ENCODE measurements around the gene BHMT2.

BHMT2 gene

GRCh38 chr5:79032031-79032695 lies 37.4 kb upstream of the BHMT2 start:
- no peak for TF ChIP-seq CTCF (IDR thresholded peaks at IDR 0.05; ENCODE audit: poor library complexity, severe bottlenecking)
- no peaks in the 10 kb centered on the region for H3K27me3 ChIP-seq (ENCODE audit: insufficient read depth, poor library complexity, severe bottlenecking)
- H3K9me3 ChIP-seq (ENCODE audit: severe bottlenecking), result no peaks in the 10 kb centered on the region
- no peak overlapping the region for H3K27ac ChIP-seq (ENCODE audit: poor library complexity, severe bottlenecking)
- no peaks in the 10 kb centered on the region for H3K4me1 ChIP-seq (ENCODE audit: insufficient read depth, poor library complexity, severe bottlenecking)
- no peaks in the 10 kb centered on the region for H3K36me3 ChIP-seq (ENCODE audit: low read depth)
- ATAC-seq (ENCODE audit: low read depth) (0 out of 3 replicates have a peak, but pooled peaks have one; percentile 41), DNase-seq (ENCODE audit: low spot score) (no peak)
- H3K4me3 ChIP-seq (ENCODE audit: severe bottlenecking), result no peak overlapping the region

GRCh38 chr5:79032782-79033181 lies 36.8 kb upstream of the BHMT2 start:
- no peak overlapping the region for H3K4me3 ChIP-seq (ENCODE audit: severe bottlenecking)
- DNase-seq (ENCODE audit: low spot score), result no peak
- TF ChIP-seq CTCF (IDR thresholded peaks at IDR 0.05; ENCODE audit: poor library complexity, severe bottlenecking), result no peak
- no peak for ATAC-seq (ENCODE audit: low read depth)
- no peaks in the 10 kb centered on the region for H3K36me3 ChIP-seq (ENCODE audit: low read depth)
- H3K9me3 ChIP-seq (ENCODE audit: severe bottlenecking), result no peaks in the 10 kb centered on the region
- no peaks in the 10 kb centered on the region for H3K4me1 ChIP-seq (ENCODE audit: insufficient read depth, poor library complexity, severe bottlenecking)
- H3K27ac ChIP-seq (ENCODE audit: poor library complexity, severe bottlenecking), result no peak overlapping the region
- no peaks in the 10 kb centered on the region for H3K27me3 ChIP-seq (ENCODE audit: insufficient read depth, poor library complexity, severe bottlenecking)

- no peak for TF ChIP-seq CTCF (IDR thresholded peaks at IDR 0.05; ENCODE audit: poor library complexity, severe bottlenecking)
- Histone ChIP-seq H3K4me3 (ENCODE audit: severe bottlenecking) (no peak overlapping the region), H3K4me1 (ENCODE audit: insufficient read depth, poor library complexity, severe bottlenecking) (no peaks in the 10 kb centered on the region), H3K9me3 (ENCODE audit: severe bottlenecking) (no peaks in the 10 kb centered on the region), H3K36me3 (ENCODE audit: low read depth) (no peaks in the 10 kb centered on the region), H3K27me3 (ENCODE audit: insufficient read depth, poor library complexity, severe bottlenecking) (no peaks in the 10 kb centered on the region), H3K27ac (ENCODE audit: poor library complexity, severe bottlenecking) (no peak overlapping the region)
- no peak for DNase-seq (ENCODE audit: low spot score)
- no peak for ATAC-seq (ENCODE audit: low read depth)
Observed at GRCh38 chr5:79035237-79035636, 34.3 kb upstream of the BHMT2 start.

- TF ChIP-seq CTCF (IDR thresholded peaks at IDR 0.05; ENCODE audit: poor library complexity, severe bottlenecking), result no peak
- Histone ChIP-seq H3K36me3 (ENCODE audit: low read depth) (no peaks in the 10 kb centered on the region), H3K9me3 (ENCODE audit: severe bottlenecking) (no peaks in the 10 kb centered on the region), H3K4me1 (ENCODE audit: insufficient read depth, poor library complexity, severe bottlenecking) (no peaks in the 10 kb centered on the region), H3K27ac (ENCODE audit: poor library complexity, severe bottlenecking) (no peak overlapping the region), H3K4me3 (ENCODE audit: severe bottlenecking) (no peak overlapping the region), H3K27me3 (ENCODE audit: insufficient read depth, poor library complexity, severe bottlenecking) (no peaks in the 10 kb centered on the region)
- no peak for ATAC-seq (ENCODE audit: low read depth)
- DNase-seq (ENCODE audit: low spot score), result no peak
Observed at GRCh38 chr5:79036769-79037168, 32.8 kb upstream of the BHMT2 start.

GRCh38 chr5:79042188-79042587 lies 27.4 kb upstream of the BHMT2 start:
- no peaks in the 10 kb centered on the region for H3K9me3 ChIP-seq (ENCODE audit: severe bottlenecking)
- no peak overlapping the region for H3K4me3 ChIP-seq (ENCODE audit: severe bottlenecking)
- H3K27me3 ChIP-seq (ENCODE audit: insufficient read depth, poor library complexity, severe bottlenecking), result no peaks in the 10 kb centered on the region
- no peak for TF ChIP-seq CTCF (IDR thresholded peaks at IDR 0.05; ENCODE audit: poor library complexity, severe bottlenecking)
- H3K36me3 ChIP-seq (ENCODE audit: low read depth), result no peaks in the 10 kb centered on the region
- H3K4me1 ChIP-seq (ENCODE audit: insufficient read depth, poor library complexity, severe bottlenecking), result no peaks in the 10 kb centered on the region
- no peak overlapping the region for H3K27ac ChIP-seq (ENCODE audit: poor library complexity, severe bottlenecking)
- ATAC-seq (ENCODE audit: low read depth) (no peak), DNase-seq (ENCODE audit: low spot score) (no peak)

Measured in RWPE2 (cell line).